HG02798 (cell line): ENCODE results near the gene KSR2.

Experiments
- ATAC-seq: cut with Tn5 transposase; IDR thresholded peaks from one replicate; pipeline ENCODE4 v1.9.1; 2021; ENCODE audit warnings: mild to moderate bottlenecking; ENCODE audit not compliant: unreplicated experiment, poor library complexity

Gene KSR2

GRCh38 chr12:117594481-117594880 is 374.3 kb downstream of the KSR2 start:
- ATAC-seq: no peak

DNA sequence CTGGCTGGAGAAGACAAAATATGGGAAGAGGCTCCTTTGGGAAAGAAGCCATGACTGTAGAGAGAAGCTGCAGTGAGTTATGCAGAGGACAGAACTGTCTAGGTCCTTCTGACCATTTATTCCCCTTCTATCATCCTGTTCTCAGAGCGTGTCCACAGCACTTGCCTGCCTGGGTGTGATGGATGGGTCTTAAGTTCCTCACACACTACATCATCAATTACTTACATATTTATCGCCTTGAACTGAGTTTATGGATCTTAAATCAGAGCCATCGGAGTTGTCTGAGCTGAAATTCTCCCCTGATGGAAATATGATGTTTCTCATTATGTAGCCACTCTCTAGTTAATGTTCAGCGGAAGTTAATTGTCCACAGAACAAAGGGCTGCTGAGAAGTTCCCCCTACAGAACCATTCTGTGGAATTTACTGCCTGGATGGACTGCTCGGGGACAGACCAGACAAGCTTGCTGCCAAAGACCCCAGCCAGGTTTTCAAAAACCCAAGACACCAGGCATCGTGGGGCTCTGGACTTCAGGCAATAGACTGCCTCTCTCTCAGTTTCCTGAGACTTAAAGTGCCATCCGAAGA is 374.9 kb downstream of the KSR2 start:
- no peak for ATAC-seq

DNA sequence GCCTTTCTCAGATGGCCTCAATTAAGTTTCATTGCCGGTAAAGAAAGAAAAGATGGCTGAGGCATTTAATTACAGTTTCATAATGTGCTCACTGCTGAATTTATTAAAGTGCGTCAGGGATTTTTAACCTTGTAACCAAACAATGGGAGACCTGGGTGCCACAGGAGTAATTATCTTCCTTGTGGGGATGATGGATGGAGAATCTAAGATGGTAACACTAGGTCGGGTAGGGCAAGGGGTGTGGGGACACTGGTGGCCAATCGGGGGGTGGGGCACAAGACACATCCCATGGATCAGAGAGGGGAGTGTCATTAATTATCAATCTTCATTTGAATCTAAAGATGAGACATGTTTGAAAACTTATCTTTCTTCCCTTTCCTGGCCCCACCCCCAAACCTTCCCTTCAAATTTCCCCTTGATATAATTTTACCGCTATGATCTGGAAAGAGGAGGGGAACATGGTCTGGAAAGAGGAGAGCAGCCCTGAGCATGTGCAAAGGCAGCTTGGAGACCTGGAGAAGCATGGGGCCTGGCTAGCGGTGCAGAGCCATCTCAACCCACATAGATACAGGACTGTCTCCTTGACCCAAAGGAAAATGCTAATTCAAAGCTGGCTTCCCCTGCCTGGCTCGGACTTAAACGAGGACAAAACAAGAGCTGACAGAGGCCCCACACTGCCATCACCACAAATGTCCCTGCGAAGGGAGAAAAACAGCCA is 376.0 kb downstream of the KSR2 start:
- ATAC-seq: no peak

- ATAC-seq: no peak
Measured at GRCh38 chr12:117590999-117591398, 377.8 kb downstream of the KSR2 start.

GRCh38 chr12:117590386-117590785 is 378.4 kb downstream of the KSR2 start:
- no peak for ATAC-seq

GRCh38 chr12:117589021-117589420 is 379.8 kb downstream of the KSR2 start:
- ATAC-seq: no peak

DNA sequence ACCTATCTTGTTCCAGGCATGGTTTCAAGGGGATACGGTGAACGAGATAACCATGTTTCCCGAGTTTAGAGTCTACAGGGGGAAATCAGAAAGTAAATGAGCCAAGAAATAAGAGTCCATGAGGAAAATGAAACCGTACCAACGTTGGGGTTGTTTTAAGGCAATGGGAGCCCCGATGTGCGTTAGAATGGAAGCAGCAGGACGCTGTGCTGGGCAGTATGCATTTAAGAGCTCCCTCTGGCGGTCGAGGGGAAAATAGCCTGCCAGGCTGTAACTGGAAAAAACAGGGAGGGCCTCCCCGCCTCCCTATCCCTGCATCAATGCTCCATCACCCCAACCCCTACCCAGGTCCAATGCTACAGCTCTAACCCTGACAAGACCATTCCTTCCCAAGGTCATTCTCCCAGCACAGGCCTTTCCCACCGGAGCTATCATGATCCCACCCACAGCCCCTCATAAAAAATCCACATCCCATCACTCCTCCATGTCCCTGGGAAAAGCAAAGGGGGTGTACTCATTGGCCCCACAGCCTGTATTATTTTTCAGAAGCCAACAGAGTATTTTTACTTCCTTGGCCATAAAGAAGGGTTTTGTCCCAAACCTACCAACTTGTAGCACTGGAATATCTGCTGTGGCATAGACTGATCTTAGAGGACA is 381.0 kb downstream of the KSR2 start:
- no peak for ATAC-seq

GRCh38 chr12:117583677-117584225 is 385.0 kb downstream of the KSR2 start:
- ATAC-seq: no peak

DNA sequence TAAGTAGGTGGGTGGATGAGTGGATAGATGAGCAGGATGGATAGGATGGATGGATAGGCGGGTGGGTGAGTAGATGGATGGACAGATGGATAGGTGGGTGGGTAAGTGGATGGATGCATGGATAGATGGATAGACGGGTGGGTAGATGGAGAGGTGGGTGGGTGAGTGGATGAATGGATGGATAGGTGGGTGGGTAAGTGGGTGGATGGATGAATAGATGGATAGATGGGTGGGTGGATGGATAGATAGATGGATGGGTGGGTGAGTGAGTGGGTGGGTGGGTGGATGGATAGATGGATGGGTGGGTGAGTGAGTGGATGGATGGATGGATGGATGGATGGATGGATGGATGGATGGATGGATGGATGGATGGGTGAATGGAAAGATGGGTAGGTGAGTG is 385.7 kb downstream of the KSR2 start:
- ATAC-seq: no peak

DNA sequence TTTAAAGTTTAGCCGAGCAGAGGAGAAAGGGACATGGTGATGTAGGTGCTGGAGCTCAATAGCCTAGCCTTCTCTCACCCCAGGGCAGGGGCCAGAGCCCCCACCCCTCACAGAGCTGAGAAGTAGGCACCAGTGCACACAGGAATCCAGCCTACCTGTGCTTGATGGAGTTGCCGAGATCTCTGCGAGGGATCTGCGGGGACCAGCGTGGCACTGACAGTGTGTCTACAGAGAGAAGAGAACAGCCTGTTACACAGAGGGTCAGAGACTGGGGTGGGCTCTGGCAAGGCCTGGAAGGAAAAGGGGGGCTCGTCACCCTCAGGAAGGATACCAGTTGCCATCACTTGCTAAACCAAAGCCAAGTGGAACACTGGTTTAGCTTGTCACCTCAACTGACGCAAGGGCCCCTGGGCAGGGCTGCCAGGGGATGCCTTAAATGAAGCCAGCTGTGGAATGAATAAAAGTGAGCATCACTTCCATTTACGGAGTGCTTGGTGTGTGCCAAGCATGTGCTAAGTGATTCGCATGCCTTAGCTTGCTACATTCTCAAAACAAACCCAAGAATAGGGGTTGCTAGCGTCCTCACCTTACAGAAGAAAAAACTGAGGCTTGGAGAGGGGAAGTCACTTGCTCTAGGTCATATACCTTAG is 386.5 kb downstream of the KSR2 start:
- no peak for ATAC-seq

GRCh38 chr12:117580718-117581062 is 388.1 kb downstream of the KSR2 start:
- ATAC-seq: no peak

- no peak for ATAC-seq
Measured at GRCh38 chr12:117580015-117580717, 388.6 kb downstream of the KSR2 start.

GRCh38 chr12:117577122-117577657 is 391.6 kb downstream of the KSR2 start:
- no peak for ATAC-seq

- ATAC-seq: no peak
Measured at GRCh38 chr12:117576053-117576452, 392.7 kb downstream of the KSR2 start.

DNA sequence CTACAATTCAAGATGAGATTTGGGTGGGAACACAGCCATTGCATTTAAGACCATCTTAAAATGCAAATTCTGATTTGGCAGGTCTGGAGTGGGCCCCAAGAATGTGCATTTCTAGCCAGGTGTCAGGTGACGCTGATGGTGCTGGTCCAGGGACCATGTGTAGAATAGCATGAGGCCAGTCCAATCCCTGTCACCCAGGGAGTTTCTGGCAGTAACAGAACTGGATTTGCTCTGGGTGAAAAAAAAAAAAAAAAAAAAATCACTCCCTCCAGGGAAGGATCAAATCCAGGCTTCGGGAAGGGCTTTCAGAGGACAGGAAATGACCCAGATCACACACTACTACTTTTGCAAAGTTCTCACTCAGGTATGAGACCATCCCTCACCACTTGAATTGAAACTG is 394.1 kb downstream of the KSR2 start:
- ATAC-seq: no peak

DNA sequence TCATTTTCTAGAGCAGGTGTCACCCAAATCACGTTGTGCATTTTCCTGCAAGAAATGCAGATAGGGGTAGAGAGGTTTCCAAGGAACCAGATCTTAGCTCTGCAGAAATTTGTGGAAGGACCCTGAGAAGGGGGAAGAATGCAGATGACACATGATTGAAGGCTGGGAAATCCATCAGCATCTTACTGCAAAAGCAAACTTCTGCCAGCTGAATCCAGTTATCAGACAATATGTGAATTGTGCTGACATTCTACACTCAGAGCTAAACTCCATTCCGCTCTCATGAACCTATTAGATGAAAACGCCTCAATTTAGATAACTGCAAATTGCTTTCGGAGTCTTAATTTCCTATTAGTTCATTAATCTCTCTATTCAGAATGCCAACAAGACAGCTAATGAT is 396.0 kb downstream of the KSR2 start:
- no peak for ATAC-seq

- ATAC-seq: no peak
Measured at GRCh38 chr12:117571321-117571720, 397.5 kb downstream of the KSR2 start.

GRCh38 chr12:117570608-117571007 is 398.2 kb downstream of the KSR2 start:
- no peak for ATAC-seq

GRCh38 chr12:117567644-117568216 is 401.1 kb downstream of the KSR2 start:
- peak; percentile 67 for ATAC-seq

DNA sequence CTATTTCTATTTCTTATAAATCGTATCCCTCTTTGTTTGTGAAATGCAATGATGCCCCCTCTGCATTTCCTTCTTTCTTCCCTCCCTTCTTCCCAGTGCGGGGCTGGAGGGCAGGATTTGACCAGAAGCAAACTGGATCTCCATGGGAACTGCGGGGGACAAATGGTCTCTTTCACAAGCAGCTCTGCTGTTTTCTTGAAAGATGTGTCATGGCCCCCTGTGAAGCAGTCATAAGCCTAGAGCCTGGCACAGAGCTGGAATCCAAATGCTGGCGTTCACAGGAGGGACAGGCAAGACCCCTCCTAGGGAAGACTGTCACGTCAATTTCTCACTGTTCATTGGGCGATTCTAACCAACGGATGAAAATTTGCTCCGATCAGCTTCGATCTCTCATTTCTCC is 403.9 kb downstream of the KSR2 start:
- no peak for ATAC-seq
